NT2/D1 (cell line): Measurements from ENCODE around the gene DOCK10.

ENCODE experiments used
- SUZ12 ChIP-seq: IDR thresholded peaks from 2 replicates; pipeline ENCODE4 v1.6.1; 2011; ENCODE audit not compliant: insufficient read length, insufficient read depth; ENCODE audit errors: extremely low read depth
- YY1 ChIP-seq: IDR thresholded peaks from 2 replicates; pipeline ENCODE4 v1.6.1; 2011; ENCODE audit not compliant: insufficient read length, insufficient read depth
- ZNF274 ChIP-seq: IDR thresholded peaks from 2 replicates; pipeline ENCODE4 v1.6.1; 2011; ENCODE audit warnings: mild to moderate bottlenecking, low read depth, low read length

GRCh38 chr2:224849264-224849663 is 193.0 kb downstream of the DOCK10 start:
- no peak for TF ChIP-seq ZNF274
- TF ChIP-seq YY1, result no peak
- TF ChIP-seq SUZ12, result no peak
